ENCODE measurements around the gene DIS3L2.

DNA sequence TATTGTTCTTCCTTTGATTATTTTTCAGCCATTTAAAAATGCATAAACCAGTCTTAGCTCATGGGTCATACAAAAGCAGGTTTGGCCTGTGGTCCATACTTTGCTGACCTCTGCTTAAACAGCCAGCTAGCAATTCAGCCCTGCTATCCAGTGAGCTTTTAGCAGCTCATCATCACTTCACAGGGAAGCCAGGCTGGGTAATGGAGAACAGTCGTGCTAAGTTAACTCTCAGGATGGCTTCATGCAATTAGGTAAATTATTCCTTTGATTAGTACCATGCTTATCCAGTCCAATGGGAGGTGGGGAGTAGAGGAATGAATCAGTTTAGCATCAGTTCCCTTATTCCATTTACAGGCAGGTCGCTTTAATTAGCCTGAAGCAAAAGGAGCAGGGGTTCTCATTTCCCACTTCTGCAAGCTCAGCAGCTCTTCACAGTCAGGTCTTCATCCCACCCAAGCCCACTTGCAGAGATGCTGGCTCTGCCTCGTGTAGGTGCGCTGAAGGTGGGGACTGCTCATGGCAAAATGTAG, 307.2 kb downstream of the DIS3L2 start:
- TF ChIP-seq, protein P1, sequence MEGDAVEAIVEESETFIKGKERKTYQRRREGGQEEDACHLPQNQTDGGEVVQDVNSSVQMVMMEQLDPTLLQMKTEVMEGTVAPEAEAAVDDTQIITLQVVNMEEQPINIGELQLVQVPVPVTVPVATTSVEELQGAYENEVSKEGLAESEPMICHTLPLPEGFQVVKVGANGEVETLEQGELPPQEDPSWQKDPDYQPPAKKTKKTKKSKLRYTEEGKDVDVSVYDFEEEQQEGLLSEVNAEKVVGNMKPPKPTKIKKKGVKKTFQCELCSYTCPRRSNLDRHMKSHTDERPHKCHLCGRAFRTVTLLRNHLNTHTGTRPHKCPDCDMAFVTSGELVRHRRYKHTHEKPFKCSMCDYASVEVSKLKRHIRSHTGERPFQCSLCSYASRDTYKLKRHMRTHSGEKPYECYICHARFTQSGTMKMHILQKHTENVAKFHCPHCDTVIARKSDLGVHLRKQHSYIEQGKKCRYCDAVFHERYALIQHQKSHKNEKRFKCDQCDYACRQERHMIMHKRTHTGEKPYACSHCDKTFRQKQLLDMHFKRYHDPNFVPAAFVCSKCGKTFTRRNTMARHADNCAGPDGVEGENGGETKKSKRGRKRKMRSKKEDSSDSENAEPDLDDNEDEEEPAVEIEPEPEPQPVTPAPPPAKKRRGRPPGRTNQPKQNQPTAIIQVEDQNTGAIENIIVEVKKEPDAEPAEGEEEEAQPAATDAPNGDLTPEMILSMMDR (IDR thresholded peaks at IDR 0.05 in 8 of 11, conservative IDR thresholded peaks at IDR 0.05 in 3 of 11) = no peak
- TF ChIP-seq POLR2A (IDR thresholded peaks at IDR 0.05) = no peak
- TF ChIP-seq POLR2AphosphoS5 (IDR thresholded peaks at IDR 0.05) = no peak
